ENCODE results near the gene CYB5RL. TPM values are rescaled to one million over a fixed set of nuclear protein-coding genes. Genes with fewer than 3 reads are reported as not detected.

The CYB5RL gene
- total and polyA plus RNA-seq, 2 experiments from 2014 or later: 4.5 to 7.5 TPM

DNA sequence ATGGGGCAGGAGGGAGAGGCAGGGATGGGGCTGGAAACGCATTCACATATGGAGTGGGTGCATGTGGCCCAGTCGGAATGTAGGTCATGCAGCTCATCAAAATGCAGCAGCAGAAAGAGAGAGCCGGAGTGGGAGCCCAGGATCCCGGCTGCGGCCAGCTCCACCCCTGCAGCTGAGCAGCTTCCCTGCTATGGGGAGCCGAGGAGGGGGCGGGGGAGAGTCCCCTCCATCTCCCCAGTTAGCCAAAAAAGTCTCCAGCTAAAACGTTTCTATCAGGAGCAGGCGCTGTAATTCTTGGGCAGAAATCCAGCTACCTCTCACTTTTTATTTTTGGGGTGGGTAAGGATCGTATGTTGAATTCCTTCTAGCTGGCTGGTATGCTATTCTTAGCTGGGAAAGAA is 39.8 kb upstream of the CYB5RL start:
- Histone ChIP-seq H3K27ac (no peak overlapping the region), H3K4me3 (no peak overlapping the region), H3K9me3 (ENCODE audit: low read depth) (no peaks in the 10 kb centered on the region), H3K4me1 (ENCODE audit: insufficient read depth) (no peaks in the 10 kb centered on the region), H2AFZ (no peak overlapping the region), H3K27me3 (no peaks in the 10 kb centered on the region), H3K36me3 (replicated peaks; ENCODE audit: insufficient read depth, low read depth) (no peaks in the 10 kb centered on the region), H4K20me1 (ENCODE audit: insufficient read depth, poor library complexity, severe bottlenecking) (no peaks in the 10 kb centered on the region), H3K9me2 (replicated peaks; ENCODE audit: insufficient read depth) (no peaks in the 10 kb centered on the region), H3K4me2 (no peak overlapping the region), H3K79me2 (no peaks in the 10 kb centered on the region)
- TF ChIP-seq CTCF (IDR thresholded peaks at IDR 0.05; ENCODE audit: poor library complexity) (no peak), EZH2phosphoT487 (IDR thresholded peaks at IDR 0.05; ENCODE audit: low read depth, severe bottlenecking, unreplicated experiment) (no peak), EZH2 (IDR thresholded peaks at IDR 0.05; ENCODE audit: borderline replicate concordance) (no peak)
- 87% methylated on average over 10 of the region's 10 CpGs for WGBS (ENCODE audit: low lambda C conversion rate, missing lambda C conversion rate)
- DNase-seq (ENCODE audit: low spot score): no peak

GRCh38 chr1:54239035-54239383 is 39.2 kb upstream of the CYB5RL start:
- no peak overlapping the region for H3K27ac ChIP-seq
- DNase-seq (ENCODE audit: low spot score): no peak
- WGBS (ENCODE audit: low lambda C conversion rate, missing lambda C conversion rate): 95% methylated on average over 5 of the region's 5 CpGs
- H3K9me2 ChIP-seq (replicated peaks; ENCODE audit: insufficient read depth): no peaks in the 10 kb centered on the region
- H3K4me3 ChIP-seq: no peak overlapping the region
- H4K20me1 ChIP-seq (ENCODE audit: insufficient read depth, poor library complexity, severe bottlenecking): no peaks in the 10 kb centered on the region
- H3K79me2 ChIP-seq: no peaks in the 10 kb centered on the region
- H3K4me2 ChIP-seq: no peak overlapping the region
- H2AFZ ChIP-seq: no peak overlapping the region
- H3K27me3 ChIP-seq: no peaks in the 10 kb centered on the region
- TF ChIP-seq EZH2phosphoT487 (IDR thresholded peaks at IDR 0.05; ENCODE audit: low read depth, severe bottlenecking, unreplicated experiment): no peak
- TF ChIP-seq CTCF (IDR thresholded peaks at IDR 0.05; ENCODE audit: poor library complexity): no peak
- no peak for TF ChIP-seq EZH2 (IDR thresholded peaks at IDR 0.05; ENCODE audit: borderline replicate concordance)
- H3K36me3 ChIP-seq (replicated peaks; ENCODE audit: insufficient read depth, low read depth): no peaks in the 10 kb centered on the region
- H3K9me3 ChIP-seq (ENCODE audit: low read depth): no peaks in the 10 kb centered on the region
- no peaks in the 10 kb centered on the region for H3K4me1 ChIP-seq (ENCODE audit: insufficient read depth)

- H3K4me3 ChIP-seq: no peak overlapping the region
- no peaks in the 10 kb centered on the region for H3K79me2 ChIP-seq
- WGBS (ENCODE audit: low lambda C conversion rate, missing lambda C conversion rate): 93% methylated on average over 12 of the region's 12 CpGs
- H3K36me3 ChIP-seq (replicated peaks; ENCODE audit: insufficient read depth, low read depth): no peaks in the 10 kb centered on the region
- no peaks in the 10 kb centered on the region for H4K20me1 ChIP-seq (ENCODE audit: insufficient read depth, poor library complexity, severe bottlenecking)
- no peak overlapping the region for H2AFZ ChIP-seq
- TF ChIP-seq EZH2 (IDR thresholded peaks at IDR 0.05; ENCODE audit: borderline replicate concordance): no peak
- TF ChIP-seq EZH2phosphoT487 (IDR thresholded peaks at IDR 0.05; ENCODE audit: low read depth, severe bottlenecking, unreplicated experiment): no peak
- H3K9me2 ChIP-seq (replicated peaks; ENCODE audit: insufficient read depth): no peaks in the 10 kb centered on the region
- H3K4me1 ChIP-seq (ENCODE audit: insufficient read depth): no peaks in the 10 kb centered on the region
- no peaks in the 10 kb centered on the region for H3K27me3 ChIP-seq
- H3K9me3 ChIP-seq (ENCODE audit: low read depth): no peaks in the 10 kb centered on the region
- H3K27ac ChIP-seq: no peak overlapping the region
- DNase-seq (ENCODE audit: low spot score): no peak
- no peak overlapping the region for H3K4me2 ChIP-seq
Measured at GRCh38 chr1:54238353-54239034, 38.7 kb upstream of the CYB5RL start.

- H3K36me3 ChIP-seq (replicated peaks; ENCODE audit: insufficient read depth, low read depth): no peaks in the 10 kb centered on the region
Measured at GRCh38 chr1:54237586-54237985, 37.8 kb upstream of the CYB5RL start.

More at GRCh38 chr1:54237586-54237985, 37.8 kb upstream of the CYB5RL start:
- Histone ChIP-seq H3K4me2 (no peak overlapping the region), H4K20me1 (ENCODE audit: insufficient read depth, poor library complexity, severe bottlenecking) (no peaks in the 10 kb centered on the region), H3K27ac (no peak overlapping the region), H3K79me2 (no peaks in the 10 kb centered on the region), H2AFZ (no peak overlapping the region), H3K4me1 (ENCODE audit: insufficient read depth) (no peaks in the 10 kb centered on the region), H3K4me3 (no peak overlapping the region), H3K9me2 (replicated peaks; ENCODE audit: insufficient read depth) (no peaks in the 10 kb centered on the region), H3K9me3 (ENCODE audit: low read depth) (no peaks in the 10 kb centered on the region), H3K27me3 (no peaks in the 10 kb centered on the region)
- DNase-seq (ENCODE audit: low spot score): no peak
- 96% methylated on average over 10 of the region's 10 CpGs for WGBS (ENCODE audit: low lambda C conversion rate, missing lambda C conversion rate)
- no peak for TF ChIP-seq EZH2phosphoT487 (IDR thresholded peaks at IDR 0.05; ENCODE audit: low read depth, severe bottlenecking, unreplicated experiment)
- no peak for TF ChIP-seq CTCF (IDR thresholded peaks at IDR 0.05; ENCODE audit: poor library complexity)
- TF ChIP-seq EZH2 (IDR thresholded peaks at IDR 0.05; ENCODE audit: borderline replicate concordance): no peak
